GM19452 (cell line): ENCODE results near the gene TTC29.
"Not testable (repeated sequence)": the region's sequence is repeated elsewhere in the genome, so short reads cannot be mapped to it uniquely, and the experiment has no call there.

Experiments
- ATAC-seq: cut with Tn5 transposase; IDR thresholded peaks from one replicate; pipeline ENCODE4 v1.9.1; 2021; ENCODE audit not compliant: unreplicated experiment

The TTC29 gene

GRCh38 chr4:146723519-146723918 lies 222.1 kb downstream of the TTC29 start:
- not testable (repeated sequence) for ATAC-seq

DNA sequence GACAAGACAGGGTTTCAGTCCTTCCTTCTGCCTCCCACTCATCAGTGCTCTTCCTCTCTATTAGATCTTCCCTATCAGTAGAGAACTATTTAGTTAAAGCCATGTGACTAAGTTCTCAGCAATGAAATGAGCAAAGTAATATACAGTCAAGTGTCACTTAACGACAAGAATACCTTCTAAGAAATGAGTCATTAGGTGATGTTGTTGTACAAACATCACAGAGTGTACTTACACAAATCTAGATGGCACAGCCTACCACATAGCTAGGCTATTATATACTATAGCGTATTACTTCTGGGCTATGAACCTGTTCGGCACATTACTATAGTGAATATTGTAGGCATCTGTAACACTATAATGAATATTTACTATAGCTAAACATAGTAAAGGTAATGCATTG lies 235.7 kb downstream of the TTC29 start:
- ATAC-seq, result no peak

- no peak for ATAC-seq
Measured at GRCh38 chr4:146699910-146700309, 245.8 kb downstream of the TTC29 start.

GRCh38 chr4:146674829-146675570 lies 270.7 kb downstream of the TTC29 start:
- no peak for ATAC-seq

- ATAC-seq, result not testable (repeated sequence)
Measured at GRCh38 chr4:146663968-146664311, 281.7 kb downstream of the TTC29 start.

DNA sequence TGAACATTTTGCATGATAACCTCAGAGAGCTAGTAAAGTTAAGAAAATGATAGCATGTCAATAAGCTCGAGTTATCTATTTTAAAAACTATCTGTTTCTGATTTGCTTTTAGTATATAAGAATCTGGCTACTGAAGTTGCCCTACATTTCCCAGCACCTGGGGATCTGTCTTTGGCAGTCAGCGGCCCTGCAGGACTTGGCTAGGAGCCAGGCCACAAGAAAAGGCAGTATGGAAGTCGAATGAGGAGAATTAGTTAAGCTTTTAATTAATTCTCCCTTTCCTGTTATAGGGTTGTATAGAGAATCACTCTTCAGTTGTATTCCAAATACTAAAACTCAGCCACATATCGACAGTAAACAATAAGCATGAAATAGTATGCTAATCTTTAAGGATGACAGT lies 284.3 kb downstream of the TTC29 start:
- ATAC-seq, result no peak
